HT-29 (cell line): ENCODE results near the gene GAMT. TPM values are rescaled to one million over a fixed set of nuclear protein-coding genes. Genes with fewer than 3 reads are reported as not detected.

ENCODE experiments used
- DNase-seq: peaks from one replicate; pipeline ENCODE4 v3.0.0-alpha.2; 2015; ENCODE audit warnings: low spot score
- total RNA-seq: library from RNA; depleted of rRNA; stranded (reverse); fragments of >200 nt; shearing (Covaris generic); gene quantifications from 2 replicates; pipeline ENCODE4 v1.2.3, GENCODE V29; 2014

Gene GAMT
- total RNA-seq, 1 experiment from 2014 or later = 0.97 TPM

- DNase-seq = no peak
Measured at GRCh38 chr19:1366899-1367870, 34.2 kb downstream of the GAMT start.

GRCh38 chr19:1366296-1366695 lies 35.0 kb downstream of the GAMT start:
- DNase-seq = no peak

- DNase-seq = no peak
Measured at GRCh38 chr19:1365319-1366269, 35.7 kb downstream of the GAMT start.

- DNase-seq = no peak
Measured at GRCh38 chr19:1364070-1364704, 37.2 kb downstream of the GAMT start.

GRCh38 chr19:1363599-1363998 lies 37.7 kb downstream of the GAMT start:
- DNase-seq = no peak

- DNase-seq = no peak
Measured at GRCh38 chr19:1362387-1363257, 38.7 kb downstream of the GAMT start.

GRCh38 chr19:1361601-1362386 lies 39.5 kb downstream of the GAMT start:
- DNase-seq = no peak

GRCh38 chr19:1360818-1361461 lies 40.4 kb downstream of the GAMT start:
- no peak for DNase-seq

GRCh38 chr19:1360126-1360817 lies 41.1 kb downstream of the GAMT start:
- DNase-seq = no peak

GRCh38 chr19:1357531-1358109 lies 43.7 kb downstream of the GAMT start:
- DNase-seq = no peak

GRCh38 chr19:1356508-1356865 lies 44.9 kb downstream of the GAMT start:
- no peak for DNase-seq

GRCh38 chr19:1355568-1356507 lies 45.5 kb downstream of the GAMT start:
- DNase-seq = no peak

GRCh38 chr19:1354970-1355567 lies 46.3 kb downstream of the GAMT start:
- no peak for DNase-seq

- DNase-seq = no peak
Measured at GRCh38 chr19:1353144-1353543, 48.2 kb downstream of the GAMT start.

GRCh38 chr19:1351381-1351851 lies 49.9 kb downstream of the GAMT start:
- no peak for DNase-seq

GRCh38 chr19:1350867-1351266 lies 50.5 kb downstream of the GAMT start:
- no peak for DNase-seq

GRCh38 chr19:1349211-1349610 lies 52.1 kb downstream of the GAMT start:
- DNase-seq = no peak
